WTC11 (cell line): Measurements from ENCODE around the gene MTMR6. TPM values are rescaled to one million over a fixed set of nuclear protein-coding genes. Genes with fewer than 3 reads are reported as not detected.

Experiments used
- ATAC-seq: fragments of 200-7000 bp; cut with Tn5 transposase; 2 replicates; pipeline ENCODE4 v1.10.0; 2021; ENCODE audit warnings: mild to moderate bottlenecking, moderate library complexity
- CTCF ChIA-PET: fragments of 300-600 bp; sonication (Branson Sonifier 250); formaldehyde crosslinking; loops from one replicate; lab custom pipeline; 2021; ENCODE audit warnings: antibody characterized with exemption; lab: Charles Lee
- POLR2A ChIA-PET: fragments of 350-600 bp; sonication (Branson Sonifier 250); formaldehyde crosslinking; loops from one replicate; lab custom pipeline; 2021; ENCODE audit warnings: antibody characterized with exemption; lab: Charles Lee
- DNase-seq: peaks from one replicate; pipeline ENCODE4 v3.0.0; 2021; ENCODE audit warnings: low spot score
- H3K27ac Mint-ChIP-seq: 2 replicates; pipeline ENCODE4 v1.8.0; 2021; ENCODE audit warnings: mixed read lengths
- H3K27me3 Mint-ChIP-seq: 2 replicates; pipeline ENCODE4 v1.8.0; 2021; ENCODE audit warnings: low read depth, mild to moderate bottlenecking, moderate library complexity, mixed read lengths
- H3K36me3 Mint-ChIP-seq: 2 replicates; pipeline ENCODE4 v1.8.0; 2021; ENCODE audit warnings: mixed read lengths
- H3K4me1 Mint-ChIP-seq: 2 replicates; pipeline ENCODE4 v1.8.0; 2022; ENCODE audit warnings: mixed read lengths
- H3K4me3 Mint-ChIP-seq: 2 replicates; pipeline ENCODE4 v1.8.0; 2021; ENCODE audit warnings: mild to moderate bottlenecking, moderate library complexity, mixed read lengths
- H3K9me3 Mint-ChIP-seq: 2 replicates; pipeline ENCODE4 v1.8.0; 2021; ENCODE audit warnings: mixed read lengths
- ARID4B ChIP-seq: sonication (generic); formaldehyde crosslinking; IDR thresholded peaks from 2 replicates; pipeline ENCODE4 v1.8.0; 2023; ENCODE audit warnings: missing genetic modification reagents, mild to moderate bottlenecking, borderline replicate concordance
- ATF6 ChIP-seq: sonication (generic); formaldehyde crosslinking; IDR thresholded peaks from 2 replicates; pipeline ENCODE4 v1.8.1; 2023; ENCODE audit warnings: mild to moderate bottlenecking, missing genetic modification reagents
- CTCF ChIP-seq: fragments of 200-600 bp; IDR thresholded peaks from 2 replicates; pipeline ENCODE4 v1.8.0; 2022; ENCODE audit warnings: antibody characterized with exemption
- E2F5 ChIP-seq: sonication (generic); formaldehyde crosslinking; IDR thresholded peaks from 2 replicates; pipeline ENCODE4 v1.8.1; 2022; ENCODE audit warnings: mild to moderate bottlenecking, moderate library complexity, missing genetic modification reagents
- ELF4 ChIP-seq: sonication (generic); formaldehyde crosslinking; IDR thresholded peaks from 2 replicates; pipeline ENCODE4 v1.8.1; 2022; ENCODE audit warnings: low read depth, mild to moderate bottlenecking, moderate library complexity, missing genetic modification reagents
- ETV6 ChIP-seq: sonication (generic); formaldehyde crosslinking; IDR thresholded peaks from 2 replicates; pipeline ENCODE4 v1.8.1; 2022; ENCODE audit warnings: mild to moderate bottlenecking, missing genetic modification reagents
- FOXJ3 ChIP-seq: sonication (generic); formaldehyde crosslinking; IDR thresholded peaks from 2 replicates; pipeline ENCODE4 v1.9.0; 2021; ENCODE audit warnings: missing genetic modification reagents, mild to moderate bottlenecking, borderline replicate concordance
- FOXP1 ChIP-seq: sonication (generic); formaldehyde crosslinking; IDR thresholded peaks from 2 replicates; pipeline ENCODE4 v1.8.0; 2022; ENCODE audit warnings: missing genetic modification reagents, mild to moderate bottlenecking, moderate library complexity, borderline replicate concordance
- FOXP4 ChIP-seq: sonication (generic); formaldehyde crosslinking; IDR thresholded peaks from 2 replicates; pipeline ENCODE4 v1.8.0; 2022; ENCODE audit warnings: mild to moderate bottlenecking, missing genetic modification reagents
- IRF1 ChIP-seq: sonication (generic); formaldehyde crosslinking; IDR thresholded peaks from 2 replicates; pipeline ENCODE4 v1.8.0; 2023; ENCODE audit warnings: missing genetic modification reagents
- PREB ChIP-seq: sonication (generic); formaldehyde crosslinking; IDR thresholded peaks from 2 replicates; pipeline ENCODE4 v1.8.1; 2022; ENCODE audit warnings: mild to moderate bottlenecking, missing genetic modification reagents, moderate library complexity, borderline replicate concordance
- SMAD4 ChIP-seq: sonication (generic); formaldehyde crosslinking; IDR thresholded peaks from 2 replicates; pipeline ENCODE4 v1.8.0; 2022; ENCODE audit warnings: mild to moderate bottlenecking, missing genetic modification reagents
- SP1 ChIP-seq: sonication (generic); formaldehyde crosslinking; conservative IDR thresholded peaks from 2 replicates; pipeline ENCODE4 v1.8.1; 2022; ENCODE audit warnings: missing genetic modification reagents
- TEAD1 ChIP-seq: sonication (generic); formaldehyde crosslinking; IDR thresholded peaks from 2 replicates; pipeline ENCODE4 v1.8.0; 2022; ENCODE audit warnings: mild to moderate bottlenecking, missing genetic modification reagents
- TEAD4 ChIP-seq: sonication (generic); formaldehyde crosslinking; IDR thresholded peaks from 2 replicates; pipeline ENCODE4 v1.8.0; 2022; ENCODE audit warnings: mild to moderate bottlenecking, missing genetic modification reagents
- ZNF416 ChIP-seq: fragments of 250-450 bp; sonication (Bioruptor Pico); IDR thresholded peaks from 2 replicates; pipeline ENCODE4 v1.9.0; 2021; ENCODE audit warnings: mild to moderate bottlenecking, inconsistent platforms
- ZNF512 ChIP-seq: sonication (generic); formaldehyde crosslinking; IDR thresholded peaks from 2 replicates; pipeline ENCODE4 v1.8.1; 2022; ENCODE audit warnings: missing genetic modification reagents, borderline replicate concordance
- ZNF671 ChIP-seq: fragments of 250-450 bp; sonication (Bioruptor Pico); IDR thresholded peaks from 2 replicates; pipeline ENCODE4 v1.8.0; 2021; ENCODE audit warnings: mild to moderate bottlenecking
- total RNA-seq: library from RNA; stranded (reverse); gene quantifications from 3 replicates; pipeline ENCODE4 v1.2.3, GENCODE V29; 2021

Gene MTMR6
- total RNA-seq, 1 experiment from 2014 or later, result 8.6 TPM

- Mint-ChIP-seq H3K4me3 (no peak overlapping the region), H3K4me1 (peaks cover 14% of the 10 kb centered on the region), H3K27me3 (peaks cover 3% of the 10 kb centered on the region; the same call in 1 of the 2 replicates), H3K9me3 (peaks cover 13% of the 10 kb centered on the region), H3K27ac (no peak overlapping the region), H3K36me3 (no peaks in the 10 kb centered on the region)
- TF ChIP-seq SP1 (CRISPR knock-in tag) (no peak), ZNF416 (CRISPR knock-in tag) (no peak), ETV6 (no peak), FOXP4 (CRISPR knock-in tag) (no peak), TEAD4 (CRISPR knock-in tag) (no peak), PREB (CRISPR knock-in tag) (no peak), TEAD1 (CRISPR knock-in tag) (no peak), ARID4B (no peak), IRF1 (CRISPR knock-in tag) (no peak), FOXJ3 (CRISPR knock-in tag) (no peak), ZNF671 (CRISPR knock-in tag) (no peak), E2F5 (CRISPR knock-in tag) (no peak), SMAD4 (CRISPR knock-in tag) (no peak), FOXP1 (CRISPR knock-in tag) (no peak), ELF4 (CRISPR knock-in tag) (no peak), CTCF (no peak), ZNF512 (no peak), ATF6 (no peak)
- POLR2A ChIA-PET, result no interaction called here
- DNase-seq (no peak), ATAC-seq (peak; percentile 39)
- CTCF ChIA-PET, result interaction anchor here (0.6 to 1.0 kb wide), 3 partner anchors 10 to 1457 kb away, joined by 3 to 4 read pairs (median 3); no protein-coding TSS in a partner anchor
Observed at GRCh38 chr13:25203127-25203740, 84.1 kb downstream of the MTMR6 start.
